Endothelial cell of umbilical vein (primary cell): ENCODE results near the gene C2orf74. TPM values are rescaled to one million over a fixed set of nuclear protein-coding genes. Genes with fewer than 3 reads are reported as not detected.

Experiments used
- BruUV-seq: library from RNA; stranded (reverse); fragments of 400-500 nt; replicated peaks from 2 replicates; lab custom pipeline; 2021; lab: Mats Ljungman, UMichigan
- CTCF ChIA-PET: fragments of 300-600, 350-600 bp; sonication (Branson Sonifier 250); formaldehyde crosslinking; loops from one replicate; lab custom pipeline; 2021; ENCODE audit warnings: antibody characterized with exemption, inconsistent platforms; lab: Charles Lee
- POLR2A ChIA-PET: fragments of 300-600, 350-600 bp; sonication (Branson Sonifier 250); formaldehyde crosslinking; loops from one replicate; lab custom pipeline; 2021; ENCODE audit warnings: antibody characterized with exemption, inconsistent platforms; lab: Charles Lee
- DNase-seq: peaks from one replicate; pipeline ENCODE4 v3.0.0-alpha.2; 2011; ENCODE audit warnings: low read depth, low spot score
- FAIRE-seq: peaks from 2 replicates; lab custom pipeline; 2011; peaks lifted over from hg19 to GRCh38; lab: Jason Lieb, UNC
- H2AFZ ChIP-seq: 2 replicates; pipeline ENCODE4 v1.6.0; 2012; ENCODE audit warnings: low read depth, low read length, control low read depth, inconsistent platforms
- H3K27ac ChIP-seq: 2 replicates; pipeline ENCODE4 v1.5.1; 2011; ENCODE audit warnings: low read depth, mild to moderate bottlenecking, control low read depth, low read length, moderate library complexity; ENCODE audit not compliant: insufficient read depth
- H3K27me3 ChIP-seq, 2 experiments: 2 replicates each; pipeline versions ENCODE4 v1.6.0 to v1.6.1; 2011; ENCODE audit warnings: low read length in 2 of 2, mixed read lengths in 1 of 2; ENCODE audit not compliant: control insufficient read depth in 2 of 2, insufficient read depth in 2 of 2
- H3K36me3 ChIP-seq, 2 experiments: 2 replicates in 1 of 2; 3 replicates in 1 of 2; pipeline ENCODE4 v1.5.1; 2011; ENCODE audit warnings: low read length in 2 of 2, mild to moderate bottlenecking in 1 of 2, moderate library complexity in 1 of 2; ENCODE audit not compliant: control insufficient read depth in 2 of 2, insufficient read depth in 2 of 2; ENCODE audit errors: extremely low read depth in 1 of 2
- H3K4me1 ChIP-seq: 3 replicates; pipeline ENCODE4 v1.5.1; 2011; ENCODE audit warnings: mild to moderate bottlenecking, low read length; ENCODE audit not compliant: control insufficient read depth, insufficient read depth; ENCODE audit errors: extremely low read depth
- H3K4me2 ChIP-seq: 2 replicates; pipeline ENCODE4 v1.6.1; 2011; ENCODE audit warnings: low read length, control low read depth, mixed read lengths; ENCODE audit not compliant: insufficient read depth
- H3K4me3 ChIP-seq, 3 experiments: fragments of 200-600 bp in 1 of 3; sonication (generic), shearing (Covaris generic) in 1 of 3; replicated peaks in 1 of 3; 2 replicates each; pipeline ENCODE4 v1.5.1; 2011 to 2016; ENCODE audit warnings: control low read depth in 3 of 3, low read length in 3 of 3, mild to moderate bottlenecking in 2 of 3, inconsistent platforms in 1 of 3, low read depth in 1 of 3, moderate library complexity in 1 of 3; ENCODE audit not compliant: insufficient read depth in 1 of 3
- H3K79me2 ChIP-seq: 2 replicates; pipeline ENCODE4 v1.6.0; 2012; ENCODE audit warnings: low read length, inconsistent platforms; ENCODE audit not compliant: control insufficient read depth, insufficient read depth
- H3K9ac ChIP-seq: replicated peaks from 2 replicates; pipeline ENCODE3; 2011; ENCODE audit warnings: low read length, control low read depth; ENCODE audit not compliant: insufficient read depth; ENCODE audit errors: extremely low read depth
- H3K9me1 ChIP-seq: replicated peaks from 3 replicates; pipeline ENCODE4 v1.6.0; 2011; ENCODE audit warnings: mild to moderate bottlenecking, low read length; ENCODE audit not compliant: control insufficient read depth, insufficient read depth; ENCODE audit errors: extremely low read depth
- H3K9me3 ChIP-seq: replicated peaks from 2 replicates; pipeline ENCODE4 v1.5.1; 2012; ENCODE audit warnings: low read length, inconsistent platforms; ENCODE audit not compliant: control insufficient read depth, insufficient read depth
- H4K20me1 ChIP-seq: replicated peaks from 2 replicates; pipeline ENCODE3; 2011; ENCODE audit warnings: mild to moderate bottlenecking, low read length; ENCODE audit not compliant: control insufficient read depth, insufficient read depth; ENCODE audit errors: extremely low read depth
- CTCF ChIP-seq, 2 donors: IDR thresholded peaks; 1 replicate in 1 of 2; 2 replicates in 1 of 2; pipeline ENCODE4 v1.5.1; 2011; ENCODE audit warnings: low read length in 2 of 2, mild to moderate bottlenecking in 2 of 2, moderate library complexity in 2 of 2, control low read depth in 1 of 2, inconsistent platforms in 1 of 2, low read depth in 1 of 2; ENCODE audit not compliant: insufficient read depth in 1 of 2; ENCODE audit errors: extremely low read depth in 1 of 2
- EZH2 ChIP-seq: IDR thresholded peaks from 2 replicates; pipeline ENCODE4 v1.6.1; 2012; ENCODE audit warnings: borderline replicate concordance, low read depth, mild to moderate bottlenecking, moderate library complexity, low read length, inconsistent platforms; ENCODE audit not compliant: severe bottlenecking
- FOS ChIP-seq: IDR thresholded peaks from 2 replicates; pipeline ENCODE4 v1.6.1; 2011; ENCODE audit warnings: mild to moderate bottlenecking, low read length, moderate library complexity, borderline replicate concordance; ENCODE audit not compliant: insufficient read depth
- GATA2 ChIP-seq: IDR thresholded peaks from 2 replicates; pipeline ENCODE4 v1.7.0; 2011; ENCODE audit warnings: low read depth, mild to moderate bottlenecking, moderate library complexity, mixed read lengths, low read length; ENCODE audit not compliant: insufficient read length, insufficient read depth
- JUN ChIP-seq: IDR thresholded peaks from 2 replicates; pipeline ENCODE4 v1.6.1; 2011; ENCODE audit warnings: borderline replicate concordance, low read depth; ENCODE audit not compliant: insufficient read length, insufficient read depth
- MAX ChIP-seq: IDR thresholded peaks from 2 replicates; pipeline ENCODE4 v1.6.1; 2011; ENCODE audit not compliant: insufficient read depth, insufficient read length
- MYC ChIP-seq: IDR thresholded peaks from one replicate; pipeline ENCODE4 v1.6.1; 2011; ENCODE audit warnings: mild to moderate bottlenecking, low read depth, low read length
- POLR2A ChIP-seq: IDR thresholded peaks from 2 replicates; pipeline ENCODE4 v1.6.1; 2012; ENCODE audit warnings: low read depth, mild to moderate bottlenecking, control low read depth, low read length
- POLR2AphosphoS5 ChIP-seq: IDR thresholded peaks from 2 replicates; pipeline ENCODE4 v1.6.1; 2012; ENCODE audit warnings: low read depth, mild to moderate bottlenecking, control low read depth, low read length, moderate library complexity; ENCODE audit not compliant: insufficient read depth
- dilution Hi-C: fragments of 300-500 bp; cut with MboI; formaldehyde crosslinking; loops from one replicate; pipeline ENCODE4 v1.15.0; 2019; ENCODE audit warnings: low sequenced_read_pairs; ENCODE audit not compliant: extremely low pct_ligation_motif_present
- intact Hi-C: fragments of 100-400 bp; cut with micrococcal nuclease; formaldehyde crosslinking; loops from one replicate; pipeline ENCODE4 v1.10.0; 2022
- polyA plus RNA-seq, 4 experiments: library from polyadenylated mRNA; depleted of rRNA in 3 of 4; stranded (reverse) in 3 of 4; unstranded in 1 of 4; fragments of >200 nt; gene quantifications; 2 replicates each; pipeline versions ENCODE4 v1.2.1 to v1.2.3, GENCODE V29; 2011 to 2012; ENCODE audit warnings: missing spikeins in 1 of 4
- total RNA-seq: library from RNA; stranded (reverse); gene quantifications from 2 replicates; pipeline ENCODE4 v1.2.3, GENCODE V29; 2021

The C2orf74 gene
- total and polyA plus RNA-seq, 2 donors (not counting 3 experiments of a cell fraction or from before 2014, with no cell fraction given), result 4.1 to 5.6 TPM

DNA sequence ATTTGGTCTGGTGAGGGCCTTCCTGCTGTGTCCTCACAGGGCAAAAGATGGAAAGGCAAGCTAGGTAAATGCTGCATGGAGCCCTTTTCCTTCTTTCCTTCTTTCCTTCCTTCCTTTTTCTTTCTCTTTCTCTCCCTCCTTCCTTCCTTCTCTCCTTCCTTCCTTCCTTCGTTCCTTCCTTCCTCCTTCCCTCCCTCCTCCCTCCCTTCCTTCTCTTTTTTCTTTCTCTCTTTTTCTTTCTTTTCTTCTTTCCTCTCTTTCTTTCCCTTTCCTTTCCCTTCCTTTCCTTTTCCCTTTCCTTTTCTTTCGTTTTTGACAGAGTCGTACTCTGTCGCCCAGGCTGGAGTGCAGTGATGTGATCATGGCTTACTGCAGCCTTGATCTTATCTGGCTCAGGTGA is 23.1 kb upstream of the C2orf74 start:
- no peak overlapping the region for H3K4me3 ChIP-seq
- no peaks in the 10 kb centered on the region for H3K9me3 ChIP-seq
- H3K36me3 ChIP-seq, result no peaks in the 10 kb centered on the region
- BruUV-seq, result no TSS peak
- intact Hi-C loops, result loop anchor here (5.0 to 10.0 kb wide), 2 partner anchors 496 to 653 kb away; no protein-coding TSS in a partner anchor
- H4K20me1 ChIP-seq, result no peaks in the 10 kb centered on the region
- no peak for TF ChIP-seq JUN
- no peak for TF ChIP-seq POLR2AphosphoS5
- TF ChIP-seq EZH2, result no peak
- no peak for TF ChIP-seq MAX
- TF ChIP-seq POLR2A, result no peak
- no peak for TF ChIP-seq CTCF (IDR thresholded peaks at IDR 0.05; ENCODE audit: extremely low read depth in 1 of 2, insufficient read depth in 1 of 2, low read depth in 1 of 2, low read length in 2 of 2)
- no peak for TF ChIP-seq MYC
- TF ChIP-seq GATA2, result no peak
- TF ChIP-seq FOS, result no peak
- H3K9ac ChIP-seq, result no peak overlapping the region
- H3K27me3 ChIP-seq, result no peaks in the 10 kb centered on the region
- ChIA-PET CTCF (interaction anchor here (1.6 kb wide), 1 partner anchor 12 kb away, joined by 4 read pairs; no protein-coding TSS in a partner anchor), POLR2A (no interaction called here)
- no peaks in the 10 kb centered on the region for H3K9me1 ChIP-seq
- no peak for DNase-seq
- dilution Hi-C loops, result no loop called here
- H3K27ac ChIP-seq, result no peak overlapping the region
- H3K4me1 ChIP-seq, result no peaks in the 10 kb centered on the region
- no peak overlapping the region for H3K4me2 ChIP-seq
- no peak for FAIRE-seq
- H3K79me2 ChIP-seq, result no peaks in the 10 kb centered on the region
- no peak overlapping the region for H2AFZ ChIP-seq
